H7 (cell line): ENCODE data around the gene ACTL7A. TPM values are rescaled to one million over a fixed set of nuclear protein-coding genes. Genes with fewer than 3 reads are reported as not detected.

Experiments
- DNase-seq: peaks from one replicate; pipeline ENCODE4 v3.0.0; 2012
- H3K27me3 ChIP-seq: 2 replicates; pipeline ENCODE4 v1.6.0; 2011; ENCODE audit warnings: mild to moderate bottlenecking, low read length; ENCODE audit not compliant: control insufficient read depth, insufficient read depth
- H3K36me3 ChIP-seq: replicated peaks from 2 replicates; pipeline ENCODE4 v1.5.1; 2011; ENCODE audit warnings: low read length; ENCODE audit not compliant: control insufficient read depth, insufficient read depth
- H3K4me3 ChIP-seq: 2 replicates; pipeline ENCODE4 v1.5.1; 2011; ENCODE audit warnings: low read depth, mild to moderate bottlenecking, control low read depth, low read length, moderate library complexity; ENCODE audit not compliant: insufficient read depth
- total RNA-seq: library from RNA; depleted of rRNA; stranded (reverse); fragments of >200 nt; shearing (Covaris generic); gene quantifications from 2 replicates; pipeline ENCODE4 v1.2.3, GENCODE V29; 2014

Gene ACTL7A
- total RNA-seq, 1 experiment from 2014 or later = not detected

DNA sequence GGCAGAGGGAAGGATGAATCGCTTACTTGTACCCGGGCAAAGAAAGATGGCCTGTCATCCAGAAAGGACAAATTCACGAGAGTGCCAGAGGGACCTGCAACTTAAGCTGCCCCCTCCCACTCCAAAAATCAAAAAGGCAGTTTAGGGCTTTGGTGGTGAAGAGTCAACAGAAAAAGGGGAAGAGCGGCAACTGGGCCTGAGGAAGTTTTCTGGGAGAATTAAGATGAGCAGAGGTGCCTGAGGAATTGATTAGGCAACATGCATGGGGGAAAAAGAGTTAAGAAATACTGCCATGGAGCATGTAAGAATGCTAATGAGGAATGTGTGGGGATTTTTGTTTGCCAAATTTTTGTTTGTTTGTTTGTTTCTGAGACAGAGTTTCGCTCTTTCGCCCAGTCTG lies 4.5 kb upstream of the ACTL7A start:
- Histone ChIP-seq H3K36me3 (no peaks in the 10 kb centered on the region), H3K27me3 (no peaks in the 10 kb centered on the region), H3K4me3 (no peak overlapping the region)
- DNase-seq = no peak

DNA sequence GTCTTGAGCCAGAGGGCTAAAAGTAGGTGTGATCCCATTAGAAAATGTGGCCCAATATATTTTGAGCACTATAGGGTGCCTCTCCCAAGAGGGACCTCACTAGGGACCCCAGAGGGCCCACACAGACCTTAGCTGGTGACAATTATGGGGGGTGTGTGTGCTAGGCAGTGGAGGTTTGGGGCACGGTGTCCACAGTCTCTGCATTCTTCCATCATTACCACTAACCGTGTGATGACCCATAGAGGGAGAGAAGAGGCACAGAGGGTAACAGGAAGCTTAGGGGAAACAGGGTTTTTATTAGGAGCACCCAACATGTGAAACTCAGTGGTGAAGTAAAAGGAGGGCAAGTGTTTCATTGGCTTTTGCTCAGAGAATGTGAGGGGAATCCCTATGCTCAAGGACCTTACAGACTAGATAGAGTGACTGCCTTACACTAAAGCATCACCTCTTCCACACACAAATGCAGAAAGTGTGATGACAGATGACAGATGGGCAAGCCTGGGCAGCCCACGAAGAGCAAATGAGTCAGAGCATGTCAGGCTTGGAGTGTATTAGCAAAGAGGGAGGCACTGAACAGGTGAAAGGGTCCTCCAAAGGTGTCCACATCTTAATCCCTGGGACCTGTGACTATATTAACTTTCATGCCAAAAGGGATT lies 2.5 kb upstream of the ACTL7A start:
- Histone ChIP-seq H3K4me3 (no peak overlapping the region), H3K27me3 (no peaks in the 10 kb centered on the region), H3K36me3 (no peaks in the 10 kb centered on the region)
- DNase-seq = no peak

DNA sequence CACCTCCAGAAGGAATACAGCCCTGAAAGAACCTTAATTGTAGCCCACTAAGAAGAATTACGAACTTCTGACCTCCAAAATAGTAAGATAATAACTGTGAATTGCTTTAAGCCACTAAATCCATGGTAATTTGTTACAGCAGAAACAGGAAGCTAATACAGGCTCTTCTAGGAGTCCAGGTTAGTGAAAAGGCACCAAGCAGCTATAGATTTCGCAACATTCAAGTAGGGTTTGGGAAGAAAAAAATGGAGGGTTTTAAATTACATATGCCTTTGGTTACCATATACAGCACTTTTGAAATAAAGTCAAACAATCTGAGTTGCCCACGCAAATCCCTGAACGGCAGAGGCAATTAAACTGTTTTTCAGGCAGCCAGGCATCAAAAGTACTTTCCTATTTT lies 1.7 kb upstream of the ACTL7A start:
- Histone ChIP-seq H3K4me3 (no peak overlapping the region), H3K27me3 (no peaks in the 10 kb centered on the region), H3K36me3 (no peaks in the 10 kb centered on the region)
- no peak for DNase-seq

DNA sequence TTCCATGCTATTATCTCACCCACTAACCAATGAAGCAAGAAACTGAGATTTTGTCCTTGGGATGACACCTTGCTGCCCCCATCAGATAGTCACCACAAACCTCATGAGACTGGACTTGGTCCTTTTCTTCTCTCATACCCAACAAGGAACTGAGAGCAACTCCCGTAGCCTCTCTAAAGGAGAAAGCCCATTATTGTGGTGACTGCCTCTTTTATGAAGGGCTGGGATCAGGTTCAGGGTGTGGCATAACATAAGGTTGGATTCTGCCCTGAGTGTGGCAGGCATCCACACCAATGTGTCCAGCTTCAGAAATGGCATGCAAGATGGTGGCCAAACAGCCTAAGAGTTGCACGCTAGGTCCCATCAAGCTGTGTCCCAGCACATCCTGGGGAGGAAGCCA lies 1.3 kb upstream of the ACTL7A start:
- DNase-seq = no peak
- no peak overlapping the region for H3K4me3 ChIP-seq
- H3K27me3 ChIP-seq = no peaks in the 10 kb centered on the region
- H3K36me3 ChIP-seq = no peaks in the 10 kb centered on the region

DNA sequence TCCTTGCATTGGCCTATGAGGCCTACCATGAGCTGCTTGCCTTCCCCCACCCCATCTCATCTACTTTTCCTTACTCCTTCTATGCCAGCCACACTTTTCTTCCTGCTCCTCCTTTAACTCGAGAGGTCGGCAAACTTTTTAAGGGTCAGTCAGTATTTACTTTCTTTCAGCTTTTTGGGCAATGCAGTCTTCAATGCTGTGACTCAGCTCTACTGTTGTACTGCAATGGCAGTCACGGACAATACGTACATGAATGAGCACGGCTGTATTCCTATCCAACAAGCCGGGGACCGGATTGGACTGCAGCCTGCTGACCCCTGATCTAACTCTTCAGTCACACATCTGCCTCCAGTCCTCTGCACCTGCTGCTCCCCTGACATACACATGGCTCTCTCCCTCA lies 602 bp upstream of the ACTL7A start:
- no peak overlapping the region for H3K4me3 ChIP-seq
- DNase-seq = no peak
- no peaks in the 10 kb centered on the region for H3K27me3 ChIP-seq
- no peaks in the 10 kb centered on the region for H3K36me3 ChIP-seq

DNA sequence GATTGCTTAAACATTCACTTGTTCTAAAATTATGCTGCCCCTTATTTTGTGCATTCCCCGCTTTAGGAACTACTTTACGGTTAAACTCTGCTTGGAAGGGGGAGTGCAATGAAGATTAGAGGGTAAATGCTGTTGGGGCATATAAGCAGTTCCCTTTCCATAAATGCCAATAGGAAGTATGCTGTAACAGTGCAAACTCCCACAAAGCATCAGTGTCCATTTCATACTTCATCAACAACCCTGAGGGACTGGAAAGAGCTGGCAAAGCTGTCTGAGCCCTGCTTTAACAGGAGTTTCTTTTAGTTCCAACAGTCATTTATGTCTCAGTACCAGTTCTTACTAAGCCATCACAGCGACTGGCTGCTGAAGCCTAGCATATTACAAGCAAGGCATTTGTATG lies 1.8 kb downstream of the ACTL7A start:
- Histone ChIP-seq H3K4me3 (no peak overlapping the region), H3K36me3 (0 out of 2 replicates have a peak, but pooled peaks cover under 1% of the 10 kb centered on the region), H3K27me3 (no peaks in the 10 kb centered on the region)
- no peak for DNase-seq

DNA sequence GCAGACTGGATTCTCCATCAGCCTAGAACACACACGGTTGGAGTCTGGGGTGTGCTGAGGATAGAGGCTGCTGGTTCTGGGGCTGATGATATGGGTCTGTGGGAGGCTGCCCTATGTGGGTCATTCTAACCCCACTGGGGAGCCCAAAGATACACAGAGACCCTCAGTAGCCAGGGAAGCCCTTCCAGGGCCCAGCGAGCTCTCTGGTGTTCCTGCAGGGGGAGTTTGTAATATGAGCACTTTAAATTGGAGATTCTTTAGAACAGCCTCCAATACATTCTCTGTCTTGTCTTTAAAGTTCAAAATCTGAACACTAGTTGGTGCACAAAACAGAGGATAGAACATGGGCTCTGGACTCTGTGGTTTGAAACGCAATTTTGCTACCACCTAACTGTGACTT lies 2.4 kb downstream of the ACTL7A start:
- Histone ChIP-seq H3K4me3 (no peak overlapping the region), H3K27me3 (no peaks in the 10 kb centered on the region), H3K36me3 (0 out of 2 replicates have a peak, but pooled peaks cover 1% of the 10 kb centered on the region)
- peak; percentile 47 for DNase-seq

DNA sequence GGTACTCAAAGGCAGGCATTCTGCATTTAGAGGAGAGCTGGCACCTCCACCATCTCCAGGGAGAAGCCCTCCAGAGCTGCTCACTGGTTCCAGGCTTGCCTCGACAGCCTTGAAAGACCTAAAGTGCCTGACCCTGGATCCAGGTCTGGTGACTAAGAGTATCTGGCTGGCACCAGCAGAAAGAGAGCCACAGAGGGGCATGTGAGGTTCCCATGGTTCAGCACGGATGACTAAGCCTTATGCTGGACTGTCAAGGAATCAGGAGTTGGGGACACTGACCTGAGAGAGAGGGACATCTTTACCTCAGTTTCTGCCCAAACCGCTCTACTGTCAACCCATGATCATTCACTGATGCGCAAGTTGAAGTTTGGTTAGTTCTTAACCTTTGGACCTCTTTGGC lies 3.0 kb downstream of the ACTL7A start:
- DNase-seq = no peak
- H3K27me3 ChIP-seq = no peaks in the 10 kb centered on the region
- H3K4me3 ChIP-seq = no peak overlapping the region
- 0 out of 2 replicates have a peak, but pooled peaks cover 1% of the 10 kb centered on the region for H3K36me3 ChIP-seq

DNA sequence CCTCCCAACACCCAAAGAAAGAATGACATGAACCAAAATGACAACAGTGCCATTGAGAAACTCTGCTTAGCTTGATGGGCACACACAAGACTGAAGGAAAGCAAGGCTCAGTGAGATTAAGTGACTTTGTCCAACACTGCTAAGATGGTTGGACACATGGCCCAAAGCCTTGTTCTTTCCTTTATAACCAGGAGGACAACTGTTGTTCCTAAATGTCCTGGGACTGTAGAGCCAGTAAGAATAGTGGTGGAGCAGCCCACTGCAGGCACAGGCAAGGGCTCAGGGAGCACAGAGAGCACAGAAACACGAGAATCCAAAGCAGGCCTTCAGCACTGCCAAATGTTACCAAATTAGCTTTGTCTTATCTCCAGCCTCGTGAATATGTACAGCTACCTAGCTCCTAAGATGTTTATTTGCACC lies 3.9 kb downstream of the ACTL7A start:
- H3K4me3 ChIP-seq = no peak overlapping the region
- peaks cover 1% of the 10 kb centered on the region; the same call in 1 of the 2 replicates for H3K36me3 ChIP-seq
- H3K27me3 ChIP-seq = no peaks in the 10 kb centered on the region
- no peak for DNase-seq

DNA sequence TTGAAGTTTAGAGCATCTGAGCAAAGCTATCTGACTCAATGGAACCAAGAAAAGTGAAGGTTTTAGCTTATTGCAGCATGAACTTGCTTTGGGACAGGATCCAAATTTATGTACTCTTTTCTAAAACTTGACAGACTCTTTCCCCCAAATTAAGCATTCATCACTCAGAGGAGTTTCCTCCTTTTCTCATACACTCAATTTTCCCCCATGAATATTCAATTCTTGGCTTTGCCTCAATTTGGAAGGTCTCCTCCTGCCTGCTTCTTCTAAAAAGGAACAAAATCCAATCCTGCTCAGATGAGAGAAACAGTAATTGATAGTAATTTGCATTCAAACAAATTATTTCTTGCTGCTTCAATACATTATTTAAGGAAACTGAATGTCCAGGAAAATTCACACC lies 5.0 kb downstream of the ACTL7A start:
- Histone ChIP-seq H3K4me3 (no peak overlapping the region), H3K36me3 (peaks cover 3% of the 10 kb centered on the region), H3K27me3 (no peaks in the 10 kb centered on the region)
- no peak for DNase-seq

DNA sequence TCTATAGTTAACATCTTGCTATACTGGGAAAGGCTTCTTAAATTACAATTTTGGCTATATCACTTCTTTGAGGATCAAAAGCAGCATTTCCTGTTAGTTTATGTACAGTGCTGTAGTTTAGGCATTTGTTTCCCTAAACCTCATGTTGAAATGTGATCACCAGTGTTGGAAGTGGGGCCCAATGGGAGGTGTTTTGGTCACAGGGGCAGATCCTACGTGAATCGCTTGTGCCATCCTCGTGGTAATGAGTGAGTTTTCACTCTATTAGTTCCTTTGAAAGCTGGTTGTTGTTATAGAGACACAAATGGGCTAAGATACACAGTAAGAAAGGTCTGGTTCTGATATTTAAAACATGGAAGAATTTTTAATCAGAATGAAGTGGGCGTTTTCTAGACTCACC lies 5.8 kb downstream of the ACTL7A start:
- DNase-seq = no peak
- H3K4me3 ChIP-seq = no peak overlapping the region
- H3K27me3 ChIP-seq = no peaks in the 10 kb centered on the region
- peaks cover 3% of the 10 kb centered on the region for H3K36me3 ChIP-seq

DNA sequence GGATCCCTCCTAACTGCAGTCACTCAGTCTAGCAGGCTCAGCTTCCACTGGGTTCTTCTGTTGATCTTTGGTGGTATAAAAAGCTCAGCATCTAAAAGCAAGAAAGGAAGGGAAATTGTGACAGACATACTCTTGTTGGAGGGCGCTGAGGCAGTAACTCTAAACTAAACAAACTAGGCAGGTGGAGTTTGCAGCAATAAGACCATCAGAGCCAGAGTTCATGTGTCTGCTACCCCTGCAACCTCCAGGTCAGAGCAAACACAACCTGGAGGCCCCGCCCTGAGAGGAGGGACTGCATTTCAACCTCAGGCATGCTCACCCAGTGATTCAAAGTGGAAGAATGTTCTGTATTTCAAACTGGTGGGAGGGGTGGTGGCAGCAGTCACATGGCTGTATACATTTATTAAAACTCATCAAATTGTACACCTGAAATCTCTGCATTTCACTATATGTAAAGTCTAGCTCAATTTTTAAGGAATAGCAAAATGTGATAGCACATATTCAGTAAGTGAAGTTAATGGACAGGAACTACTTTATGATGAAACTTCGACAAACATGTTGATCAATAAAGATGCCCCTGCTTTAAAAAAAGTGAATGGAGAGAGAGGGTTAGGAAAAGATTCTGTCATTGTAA lies 7.1 kb downstream of the ACTL7A start:
- H3K36me3 ChIP-seq = peaks cover 3% of the 10 kb centered on the region
- H3K27me3 ChIP-seq = no peaks in the 10 kb centered on the region
- no peak for DNase-seq
- no peak overlapping the region for H3K4me3 ChIP-seq

DNA sequence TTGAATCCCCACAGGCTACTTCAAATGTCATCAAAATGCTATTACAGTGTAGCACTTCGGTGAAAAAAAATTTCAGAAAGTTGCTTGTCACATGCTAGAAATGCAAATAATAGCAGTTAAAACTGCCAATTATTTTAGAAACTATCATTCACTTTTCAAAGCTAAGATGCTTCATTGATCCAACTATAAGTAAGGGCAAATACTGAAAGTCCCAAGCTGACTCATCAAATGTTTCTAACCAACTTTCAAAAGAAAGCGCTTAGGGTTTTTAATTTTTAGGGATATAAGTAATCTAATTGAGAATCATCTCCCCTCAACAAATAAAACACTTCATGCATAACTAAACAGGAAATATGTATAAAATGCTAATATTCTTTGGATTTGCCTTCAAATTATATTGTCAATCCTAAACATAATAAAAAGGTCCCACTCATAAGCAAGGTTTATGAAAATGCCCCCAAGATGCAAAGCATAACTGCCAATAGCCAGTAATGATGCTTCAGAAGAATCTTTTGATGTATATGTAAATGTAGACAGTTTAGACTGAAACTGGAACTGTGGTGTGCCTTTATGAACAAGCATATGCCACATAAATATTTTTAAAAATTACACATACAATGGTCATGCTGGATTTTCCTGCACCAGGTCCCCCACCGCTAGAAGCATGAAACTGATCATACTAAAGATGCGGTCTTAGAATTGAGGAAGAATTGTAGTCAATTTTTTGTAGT lies 12.2 kb downstream of the ACTL7A start:
- no peak for DNase-seq
- Histone ChIP-seq H3K36me3 (peaks cover 9% of the 10 kb centered on the region), H3K27me3 (no peaks in the 10 kb centered on the region), H3K4me3 (no peak overlapping the region)

DNA sequence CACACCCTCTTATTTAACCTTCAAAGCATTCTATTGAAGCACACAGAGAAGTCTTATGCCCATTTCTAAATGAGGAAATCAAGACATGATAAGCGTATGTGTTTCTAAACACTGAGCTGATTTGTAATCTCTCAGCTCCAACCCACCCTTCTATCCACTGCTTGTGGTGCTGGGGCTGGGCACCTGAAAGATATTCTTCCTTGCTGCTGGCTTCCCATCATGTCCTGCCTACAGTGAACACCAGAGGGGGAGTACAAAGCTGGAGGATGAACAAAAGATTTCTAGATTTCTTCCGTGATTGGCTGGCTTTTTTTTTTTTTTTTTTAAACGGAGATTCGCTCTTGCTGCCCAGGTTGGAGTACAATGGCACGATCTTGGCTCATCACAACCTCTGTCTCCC lies 14.4 kb downstream of the ACTL7A start:
- Histone ChIP-seq H3K36me3 (peaks cover 10% of the 10 kb centered on the region), H3K4me3 (no peak overlapping the region), H3K27me3 (no peaks in the 10 kb centered on the region)
- no peak for DNase-seq

DNA sequence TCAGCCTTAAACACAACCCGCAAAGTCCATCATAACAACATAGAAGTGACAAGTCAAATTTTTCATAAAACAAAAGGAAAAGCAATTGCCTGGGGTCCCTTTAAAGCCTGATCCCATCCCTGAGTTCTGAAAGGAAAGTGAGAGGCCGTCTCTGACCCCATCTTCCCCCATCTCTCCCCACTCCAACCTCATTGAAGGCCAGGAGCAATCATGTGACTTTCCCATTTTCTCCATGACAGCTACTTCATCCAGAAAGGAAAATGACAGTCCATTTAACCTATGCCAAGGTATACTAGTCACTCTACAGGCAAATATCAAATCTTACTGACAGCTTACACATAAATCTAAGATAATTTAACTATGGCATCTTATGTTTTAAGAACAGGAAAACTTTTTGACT lies 15.5 kb downstream of the ACTL7A start:
- DNase-seq = no peak
- no peaks in the 10 kb centered on the region for H3K27me3 ChIP-seq
- H3K4me3 ChIP-seq = no peak overlapping the region
- peaks cover 10% of the 10 kb centered on the region for H3K36me3 ChIP-seq
